Measurements from ENCODE around the gene SRR. TPM values are rescaled to one million over a fixed set of nuclear protein-coding genes. Genes with fewer than 3 reads are reported as not detected.

The SRR gene
- polyA plus RNA-seq, 1 donor from 2014 or later: 69.0 TPM

DNA sequence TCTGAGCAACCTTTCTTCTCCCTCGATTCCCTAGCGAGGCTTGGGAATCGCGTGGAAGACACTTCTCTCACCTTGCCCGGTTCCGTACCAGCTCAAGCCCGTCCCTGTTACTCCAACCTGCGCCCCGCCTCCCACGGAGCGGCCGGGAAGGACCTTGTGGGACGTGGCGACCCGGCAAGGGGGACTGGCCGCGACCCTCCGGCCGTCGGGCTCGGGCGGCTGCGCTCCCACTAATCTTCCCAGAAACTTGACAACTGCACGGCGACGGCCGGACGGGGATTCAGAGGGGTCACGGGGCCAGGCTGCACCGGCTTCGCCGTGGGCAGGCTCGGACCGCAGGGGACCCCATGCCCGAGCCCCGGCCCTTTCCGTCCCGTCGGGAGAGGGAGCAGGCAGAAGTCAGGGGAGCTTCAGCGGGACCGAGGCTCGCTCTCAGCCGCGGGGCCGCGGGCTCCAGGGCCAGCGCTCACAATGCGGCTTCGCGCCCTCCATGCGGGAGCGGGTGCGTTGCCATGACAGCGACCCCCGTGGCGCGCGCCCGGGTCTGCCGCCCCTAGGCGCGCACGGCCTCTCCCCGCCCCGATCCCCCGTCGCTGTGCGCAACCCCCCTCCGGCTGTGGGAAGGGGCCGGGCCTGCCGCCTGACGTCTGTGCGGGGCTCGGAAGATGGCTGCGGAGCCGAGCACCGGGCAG lies 33.2 kb downstream of the SRR start, which contains the start of gene SGSM2:
Gene SGSM2, plus strand, starts transcription at position 650 of the 692 bp plus-strand sequence. CDS start 188 bp downstream, outside the sequence.
- Histone ChIP-seq H2AFZ (ENCODE audit: low read depth, low read length) (peak within 1 kb of the TSS; percentile 85), H3K27ac (ENCODE audit: low read length) (peak within 1 kb of the TSS; percentile 91), H3K36me3 (ENCODE audit: insufficient read depth, low read length) (no peaks in the 10 kb centered on the region)

DNA sequence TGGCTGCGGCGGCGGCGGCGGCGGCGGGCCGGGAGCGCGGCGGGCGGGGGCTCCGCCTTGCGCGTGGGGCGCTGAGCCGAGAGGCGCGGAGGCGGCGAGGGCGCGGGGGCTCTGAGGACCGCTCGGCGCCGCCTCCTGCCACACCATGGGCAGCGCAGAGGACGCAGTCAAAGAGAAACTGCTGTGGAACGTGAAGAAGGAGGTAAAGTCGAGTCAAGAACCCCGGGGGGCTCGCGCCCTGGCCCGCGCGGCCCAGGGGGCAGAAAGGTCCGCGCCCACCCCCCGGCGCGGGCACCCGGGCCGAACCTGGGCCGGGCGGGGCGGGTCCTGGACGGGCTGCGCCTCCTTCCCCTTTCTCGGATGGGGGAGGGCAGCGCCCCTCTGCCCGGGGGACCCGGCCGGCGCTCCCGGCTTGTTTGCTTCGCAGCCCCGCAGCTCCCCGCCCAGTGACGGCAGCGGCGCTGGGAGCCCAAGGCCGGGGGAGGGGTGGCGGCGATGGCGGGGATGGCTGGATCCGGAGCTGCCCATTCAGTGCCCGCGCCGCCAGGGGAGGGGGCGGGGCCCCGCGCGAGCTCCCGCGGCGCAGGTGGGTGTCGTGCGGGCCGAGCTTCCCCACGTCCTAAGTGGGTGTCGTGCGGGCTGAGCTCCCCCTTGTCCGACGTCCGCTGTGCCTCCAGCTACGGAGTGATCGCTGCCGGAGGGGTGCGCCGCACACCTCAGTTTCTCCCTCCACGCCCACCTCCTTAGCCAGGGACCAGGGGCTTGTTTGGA lies 34.0 kb downstream of the SRR start:
- Histone ChIP-seq H3K79me2 (replicated peaks; ENCODE audit: insufficient read depth, low read length) (peaks cover 29% of the 10 kb centered on the region), H3K27me3 (ENCODE audit: insufficient read depth, low read depth, low read length) (no peaks in the 10 kb centered on the region), H3K36me3 (ENCODE audit: insufficient read depth, low read length) (no peaks in the 10 kb centered on the region), H2AFZ (ENCODE audit: low read depth, low read length) (no peak overlapping the region), H3K9me3 (ENCODE audit: low read length) (no peaks in the 10 kb centered on the region), H3K27ac (ENCODE audit: low read length) (peak overlapping the region; percentile 68), H3K9me2 (ENCODE audit: insufficient read depth, low read length) (no peaks in the 10 kb centered on the region), H3K4me2 (ENCODE audit: low read length) (peak overlapping the region; percentile 91), H3K4me3 (ENCODE audit: low read length) (peak overlapping the region; percentile 98), H3F3A (ENCODE audit: insufficient read depth, low read length, poor library complexity, severe bottlenecking) (no peaks in the 10 kb centered on the region), H4K20me1 (ENCODE audit: insufficient read depth) (no peaks in the 10 kb centered on the region), H3K9ac (ENCODE audit: low read length) (peak overlapping the region; percentile 84)
- TF ChIP-seq RAD21 (conservative IDR thresholded peaks at IDR 0.05) (no peak), EP300 (conservative IDR thresholded peaks at IDR 0.05; ENCODE audit: poor library complexity, severe bottlenecking) (no peak), SMC3 (conservative IDR thresholded peaks at IDR 0.05; ENCODE audit: poor library complexity) (no peak), TAF1 (IDR thresholded peaks at IDR 0.05; ENCODE audit: low read depth) (no peak), POLR2AphosphoS5 (IDR thresholded peaks at IDR 0.05) (peak; percentile 38)
- TF ChIP-seq, protein P1, sequence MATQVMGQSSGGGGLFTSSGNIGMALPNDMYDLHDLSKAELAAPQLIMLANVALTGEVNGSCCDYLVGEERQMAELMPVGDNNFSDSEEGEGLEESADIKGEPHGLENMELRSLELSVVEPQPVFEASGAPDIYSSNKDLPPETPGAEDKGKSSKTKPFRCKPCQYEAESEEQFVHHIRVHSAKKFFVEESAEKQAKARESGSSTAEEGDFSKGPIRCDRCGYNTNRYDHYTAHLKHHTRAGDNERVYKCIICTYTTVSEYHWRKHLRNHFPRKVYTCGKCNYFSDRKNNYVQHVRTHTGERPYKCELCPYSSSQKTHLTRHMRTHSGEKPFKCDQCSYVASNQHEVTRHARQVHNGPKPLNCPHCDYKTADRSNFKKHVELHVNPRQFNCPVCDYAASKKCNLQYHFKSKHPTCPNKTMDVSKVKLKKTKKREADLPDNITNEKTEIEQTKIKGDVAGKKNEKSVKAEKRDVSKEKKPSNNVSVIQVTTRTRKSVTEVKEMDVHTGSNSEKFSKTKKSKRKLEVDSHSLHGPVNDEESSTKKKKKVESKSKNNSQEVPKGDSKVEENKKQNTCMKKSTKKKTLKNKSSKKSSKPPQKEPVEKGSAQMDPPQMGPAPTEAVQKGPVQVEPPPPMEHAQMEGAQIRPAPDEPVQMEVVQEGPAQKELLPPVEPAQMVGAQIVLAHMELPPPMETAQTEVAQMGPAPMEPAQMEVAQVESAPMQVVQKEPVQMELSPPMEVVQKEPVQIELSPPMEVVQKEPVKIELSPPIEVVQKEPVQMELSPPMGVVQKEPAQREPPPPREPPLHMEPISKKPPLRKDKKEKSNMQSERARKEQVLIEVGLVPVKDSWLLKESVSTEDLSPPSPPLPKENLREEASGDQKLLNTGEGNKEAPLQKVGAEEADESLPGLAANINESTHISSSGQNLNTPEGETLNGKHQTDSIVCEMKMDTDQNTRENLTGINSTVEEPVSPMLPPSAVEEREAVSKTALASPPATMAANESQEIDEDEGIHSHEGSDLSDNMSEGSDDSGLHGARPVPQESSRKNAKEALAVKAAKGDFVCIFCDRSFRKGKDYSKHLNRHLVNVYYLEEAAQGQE (IDR thresholded peaks at IDR 0.05; ENCODE audit: borderline replicate concordance): no peak

More for the DNA sequence above, 33.2 kb downstream of the SRR start, which contains the start of gene SGSM2:
- peak within 1 kb of the TSS; percentile 84 for H3K9ac ChIP-seq (ENCODE audit: low read length)
- TF ChIP-seq EP300 (conservative IDR thresholded peaks at IDR 0.05; ENCODE audit: poor library complexity, severe bottlenecking) (no peak), MXI1 (conservative IDR thresholded peaks at IDR 0.05; ENCODE audit: poor library complexity, severe bottlenecking) (peak; percentile 62), SMC3 (conservative IDR thresholded peaks at IDR 0.05; ENCODE audit: poor library complexity) (no peak), POLR2AphosphoS5 (IDR thresholded peaks at IDR 0.05) (peak; percentile 76), EZH2 (IDR thresholded peaks at IDR 0.05; ENCODE audit: borderline replicate concordance, insufficient read depth, low read length, poor library complexity, severe bottlenecking) (no peak), TAF1 (IDR thresholded peaks at IDR 0.05; ENCODE audit: low read depth) (peak; percentile 55), RAD21 (conservative IDR thresholded peaks at IDR 0.05) (no peak)
- TF ChIP-seq, protein P1 (IDR thresholded peaks at IDR 0.05; ENCODE audit: borderline replicate concordance): no peak
- H3K9me3 ChIP-seq (ENCODE audit: low read length): no peaks in the 10 kb centered on the region
- H3K27me3 ChIP-seq (ENCODE audit: insufficient read depth, low read depth, low read length): no peaks in the 10 kb centered on the region
- peaks cover 29% of the 10 kb centered on the region for H3K79me2 ChIP-seq (replicated peaks; ENCODE audit: insufficient read depth, low read length)
- H3K9me2 ChIP-seq (ENCODE audit: insufficient read depth, low read length): no peaks in the 10 kb centered on the region
- no peaks in the 10 kb centered on the region for H4K20me1 ChIP-seq (ENCODE audit: insufficient read depth)
- H3F3A ChIP-seq (ENCODE audit: insufficient read depth, low read length, poor library complexity, severe bottlenecking): no peaks in the 10 kb centered on the region
- H3K4me2 ChIP-seq (ENCODE audit: low read length): peak within 1 kb of the TSS; percentile 93
- H3K4me3 ChIP-seq (ENCODE audit: low read length): peak within 1 kb of the TSS; percentile 98
